H54 (cell line): ENCODE measurements around the gene TBC1D21.
A peak's percentile ranks its signal among the peaks of the same experiment; 100 is the strongest.

ENCODE experiments used
- DNase-seq: peaks from one replicate; pipeline ENCODE4 v3.0.0; 2011; ENCODE audit warnings: low spot score, mixed read lengths; ENCODE audit not compliant: insufficient read length
- FAIRE-seq: peaks from 3 replicates; lab custom pipeline; 2011; peaks lifted over from hg19 to GRCh38; lab: Jason Lieb, UNC
- POLR2A ChIP-seq: IDR thresholded peaks from 2 replicates; pipeline ENCODE4 v1.6.1; 2011; ENCODE audit warnings: low read depth, mild to moderate bottlenecking, low read length

Gene TBC1D21

DNA sequence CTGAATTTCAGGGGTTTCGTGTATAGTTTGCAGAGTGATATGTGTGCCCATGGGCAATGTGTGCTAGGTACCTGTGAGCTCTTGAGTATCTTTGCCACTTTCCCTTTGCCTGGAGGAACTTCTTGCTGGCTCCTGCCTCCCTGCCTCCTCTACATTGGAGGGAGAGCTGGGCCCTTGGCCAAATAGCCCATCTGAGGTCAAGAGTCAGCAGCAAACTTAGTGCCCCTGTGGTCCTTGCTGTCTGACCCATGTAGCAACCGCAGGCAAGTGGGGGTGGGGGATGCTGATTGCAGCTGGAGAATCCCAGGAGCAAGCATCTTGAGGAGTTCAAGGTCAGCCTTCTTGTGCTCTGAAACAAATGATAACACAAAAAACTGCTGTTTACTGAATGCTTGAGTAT is 5.4 kb upstream of the TBC1D21 start:
- DNase-seq (no peak), FAIRE-seq (no peak)
- no peak for TF ChIP-seq POLR2A

GRCh38 chr15:73869216-73869995 is 4.0 kb upstream of the TBC1D21 start:
- DNase-seq = no peak
- TF ChIP-seq POLR2A = no peak
- no peak for FAIRE-seq

- FAIRE-seq (no peak), DNase-seq (no peak)
- TF ChIP-seq POLR2A = no peak
These were observed 2.5 kb upstream of the TBC1D21 start for GRCh38 chr15:73870700-73871408.

- no peak for FAIRE-seq
- TF ChIP-seq POLR2A = no peak
- no peak for DNase-seq
These were observed 1.0 kb upstream of the TBC1D21 start for GRCh38 chr15:73872346-73872745.

DNA sequence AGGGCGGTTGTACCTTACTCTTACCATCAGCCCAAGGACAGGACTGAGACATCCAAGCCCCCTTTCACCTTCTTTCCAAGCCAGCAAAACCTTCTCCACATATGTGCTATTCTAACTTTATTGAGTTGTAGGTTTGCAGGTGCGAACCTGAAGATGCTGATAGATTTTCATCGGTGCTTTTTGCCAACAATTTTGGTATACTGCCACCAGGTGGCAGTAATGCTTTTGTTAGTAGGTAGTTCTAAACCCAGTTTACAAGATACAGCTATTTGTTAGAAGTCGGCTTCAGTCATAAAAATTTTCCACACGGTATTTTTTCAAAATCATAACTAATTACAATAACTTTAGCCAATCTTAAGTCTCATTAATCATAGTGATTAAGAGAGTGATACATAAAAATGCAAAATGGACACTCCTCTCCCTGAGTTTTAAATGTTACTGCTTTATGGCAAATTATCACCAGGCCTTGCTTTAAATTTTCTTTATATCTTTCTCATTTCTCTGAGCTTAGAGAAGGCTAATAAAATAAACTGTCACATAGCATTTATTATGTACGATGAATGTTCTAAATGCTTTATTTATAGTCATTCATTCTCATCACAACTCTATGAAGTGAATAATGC is 636 bp downstream of the TBC1D21 start:
- FAIRE-seq (no peak), DNase-seq (peak; percentile 18)
- no peak for TF ChIP-seq POLR2A

GRCh38 chr15:73879426-73879825 is 6.1 kb downstream of the TBC1D21 start:
- TF ChIP-seq POLR2A = no peak
- no peak for FAIRE-seq
- DNase-seq = no peak

DNA sequence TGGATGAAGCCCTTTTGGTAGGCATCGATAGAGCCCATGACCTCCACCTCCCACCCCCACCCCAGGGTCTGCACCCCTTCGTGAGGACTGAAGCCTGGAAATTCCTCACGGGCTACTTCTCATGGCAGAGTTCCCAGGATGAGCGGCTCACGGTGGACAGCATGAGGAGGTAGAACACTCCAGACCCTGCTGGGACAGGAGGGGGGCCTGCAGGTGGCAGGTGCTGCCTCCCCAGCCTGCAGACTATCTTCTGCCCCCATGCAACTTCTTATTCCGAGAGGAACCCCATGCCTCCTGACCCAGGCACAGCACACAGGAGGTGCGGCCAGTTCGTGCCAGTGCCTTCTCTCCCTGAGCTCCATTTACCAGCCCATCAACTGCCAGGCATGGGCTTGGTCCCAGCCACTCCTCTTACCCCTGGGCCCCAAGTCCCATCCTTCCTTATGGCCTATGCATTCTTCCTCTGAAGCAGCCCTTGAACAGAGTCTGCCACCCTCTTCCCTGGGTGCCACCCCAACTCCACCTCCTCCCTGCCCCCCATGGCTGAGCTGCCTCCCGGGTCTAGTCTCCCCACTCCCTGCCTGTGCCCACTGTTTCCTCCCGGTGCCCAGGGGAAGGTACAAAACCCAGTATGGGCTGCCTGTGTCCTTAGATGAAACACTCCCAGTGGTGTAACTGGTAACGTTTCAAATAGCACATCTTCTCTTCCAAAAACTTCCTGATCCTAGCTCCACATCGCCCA is 8.4 kb downstream of the TBC1D21 start:
- FAIRE-seq = no peak
- TF ChIP-seq POLR2A = no peak
- no peak for DNase-seq

- no peak for DNase-seq
- no peak for FAIRE-seq
- TF ChIP-seq POLR2A = no peak
These were observed 9.5 kb downstream of the TBC1D21 start for GRCh38 chr15:73882761-73883419.

GRCh38 chr15:73884159-73884558 is 10.8 kb downstream of the TBC1D21 start:
- FAIRE-seq = no peak
- TF ChIP-seq POLR2A = no peak
- DNase-seq = no peak

- DNase-seq = no peak
- TF ChIP-seq POLR2A = no peak
- FAIRE-seq = no peak
These were observed 12.8 kb downstream of the TBC1D21 start for GRCh38 chr15:73885954-73886700.

DNA sequence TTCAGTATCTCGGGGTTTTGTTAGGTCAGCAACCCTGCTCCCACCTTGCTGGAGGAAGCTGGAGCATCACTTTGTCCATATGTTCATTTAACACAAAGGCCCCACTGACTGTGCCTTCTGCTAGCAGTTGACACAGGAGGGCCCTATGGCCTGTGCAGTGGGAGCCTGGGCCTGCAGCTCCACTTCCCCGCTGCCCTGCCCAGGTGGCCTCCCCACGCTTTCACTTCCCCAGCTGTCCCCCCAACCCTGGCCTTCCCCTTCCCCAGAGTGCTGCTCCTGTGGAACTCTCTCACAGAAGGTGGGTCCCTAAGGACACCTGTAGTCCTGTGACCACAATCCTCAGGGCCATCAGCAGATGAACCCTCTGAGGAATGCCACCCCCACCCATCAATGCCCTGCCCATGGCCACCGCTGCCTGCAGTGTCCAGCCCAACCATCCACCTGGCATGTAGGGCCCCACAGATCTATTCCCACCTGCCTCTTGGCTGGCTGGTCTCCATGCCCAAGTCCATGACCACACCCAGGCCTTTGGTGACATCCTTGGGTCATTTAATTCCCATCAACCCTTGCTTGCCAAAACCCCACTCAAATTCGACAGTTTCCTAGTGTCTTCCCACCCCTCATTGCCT is 13.5 kb downstream of the TBC1D21 start:
- FAIRE-seq (no peak), DNase-seq (no peak)
- TF ChIP-seq POLR2A = no peak

- no peak for FAIRE-seq
- DNase-seq = no peak
- no peak for TF ChIP-seq POLR2A
These were observed 14.1 kb downstream of the TBC1D21 start for GRCh38 chr15:73887481-73887880.
